Measurements from ENCODE around the gene DUSP5.
"Not testable (repeated sequence)": the region's sequence is repeated elsewhere in the genome, so short reads cannot be mapped to it uniquely, and the experiment has no call there.

Gene DUSP5, protein sequence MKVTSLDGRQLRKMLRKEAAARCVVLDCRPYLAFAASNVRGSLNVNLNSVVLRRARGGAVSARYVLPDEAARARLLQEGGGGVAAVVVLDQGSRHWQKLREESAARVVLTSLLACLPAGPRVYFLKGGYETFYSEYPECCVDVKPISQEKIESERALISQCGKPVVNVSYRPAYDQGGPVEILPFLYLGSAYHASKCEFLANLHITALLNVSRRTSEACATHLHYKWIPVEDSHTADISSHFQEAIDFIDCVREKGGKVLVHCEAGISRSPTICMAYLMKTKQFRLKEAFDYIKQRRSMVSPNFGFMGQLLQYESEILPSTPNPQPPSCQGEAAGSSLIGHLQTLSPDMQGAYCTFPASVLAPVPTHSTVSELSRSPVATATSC

DNA sequence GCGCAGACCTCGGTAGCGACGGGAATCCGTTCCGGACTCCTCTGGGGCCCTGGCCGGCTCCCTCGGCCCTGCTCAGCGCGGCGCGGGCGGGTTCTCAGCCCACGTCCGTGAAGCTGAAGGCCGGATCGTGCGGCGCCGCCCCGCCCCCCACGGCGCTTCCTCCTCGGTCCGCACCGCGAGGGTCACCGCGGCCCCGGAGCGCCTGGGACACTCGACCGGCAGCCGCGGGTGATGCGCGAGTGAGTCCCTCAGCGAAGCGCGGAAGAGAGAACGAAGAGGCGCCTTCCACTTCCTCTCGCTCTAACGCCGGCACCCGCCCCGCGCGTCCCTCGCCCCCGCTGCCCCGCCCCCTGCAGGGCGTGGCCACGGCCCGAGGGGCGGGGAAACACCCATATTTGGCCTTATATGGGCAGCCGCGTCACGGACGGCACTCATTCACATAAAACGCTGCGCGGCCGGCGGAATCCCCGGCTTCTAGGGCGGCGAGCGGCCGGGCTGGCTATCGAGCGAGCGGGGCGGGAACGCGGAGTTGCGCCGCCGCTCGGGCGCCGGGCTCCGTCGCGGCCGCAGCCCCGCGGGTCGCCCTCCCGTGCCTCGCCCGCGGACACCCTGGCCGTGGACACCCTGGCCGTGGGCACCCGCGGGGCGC is at the start of gene DUSP5:
TSS of gene DUSP5 (plus strand) at position 470 of the 649 bp plus-strand sequence. CDS start 215 bp downstream, outside the sequence.
- TF ChIP-seq POLR2A (IDR thresholded peaks at IDR 0.05; ENCODE audit: low read length) (peak; percentile 70), GATA1 (IDR thresholded peaks at IDR 0.05; ENCODE audit: low read depth, low read length) (no peak)

DNA sequence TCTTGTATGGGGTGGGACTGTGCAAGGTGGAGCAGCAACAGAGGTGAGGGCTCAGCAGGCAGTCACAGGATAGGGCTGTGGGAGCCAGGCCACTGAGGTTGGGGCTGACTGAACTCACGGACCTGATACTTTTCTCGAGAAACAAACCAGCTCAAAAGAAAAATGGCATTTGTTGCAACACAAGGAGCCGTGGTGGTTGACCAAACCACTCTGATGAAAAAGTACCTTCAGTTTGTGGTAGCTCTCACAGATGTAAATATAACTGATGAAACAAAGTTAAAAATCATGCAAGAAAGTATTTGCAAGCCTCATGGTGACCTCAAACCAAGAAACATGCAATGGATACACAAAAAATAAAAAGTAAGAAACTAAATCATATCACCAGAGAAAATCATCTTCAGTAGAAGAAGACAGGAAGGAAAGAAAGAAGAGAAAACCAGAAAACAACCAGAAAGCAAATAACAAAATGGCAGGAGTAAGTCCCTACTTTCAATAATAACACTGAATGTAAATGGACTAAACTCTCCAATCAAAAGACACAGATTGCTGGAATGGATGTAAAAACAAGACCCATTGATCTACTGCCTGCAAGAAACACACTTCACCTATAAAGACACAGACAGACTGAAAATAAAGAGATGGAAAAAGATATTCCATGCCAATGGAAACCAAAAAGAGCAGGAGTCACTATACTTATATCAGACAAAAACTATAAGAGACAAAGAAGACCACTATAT is 48.9 kb upstream of the DUSP5 start:
- no peak for DNase-seq
- TF ChIP-seq POLR2A (IDR thresholded peaks at IDR 0.05; ENCODE audit: low read length) = no peak
- no peak for TF ChIP-seq GATA1 (IDR thresholded peaks at IDR 0.05; ENCODE audit: low read depth, low read length)

More for the DNA sequence above, at the start of gene DUSP5:
- DNase-seq = peak; percentile 94 to 97

DNA sequence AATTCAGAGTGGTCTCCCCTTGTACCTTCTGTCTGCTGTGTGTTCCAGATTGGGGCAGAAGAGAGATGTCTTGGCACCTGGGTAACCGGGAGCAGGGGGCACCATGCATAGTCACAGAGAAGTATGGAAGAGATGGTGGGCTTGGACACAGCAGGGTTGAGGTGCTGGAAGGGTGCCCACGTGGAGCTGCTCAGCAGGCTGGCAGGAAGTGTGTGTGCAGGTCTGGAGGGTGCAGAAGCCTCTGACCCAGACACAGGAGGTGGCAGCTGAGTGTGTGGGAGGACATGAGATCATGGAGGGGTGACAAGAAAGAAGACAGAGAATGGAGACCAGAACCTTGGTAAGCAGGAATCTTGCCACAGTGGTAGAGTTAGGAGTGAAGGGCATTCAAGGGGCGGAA is 42.3 kb upstream of the DUSP5 start:
- TF ChIP-seq POLR2A (IDR thresholded peaks at IDR 0.05; ENCODE audit: low read length) (no peak), GATA1 (IDR thresholded peaks at IDR 0.05; ENCODE audit: low read depth, low read length) (no peak)
- DNase-seq = no peak

DNA sequence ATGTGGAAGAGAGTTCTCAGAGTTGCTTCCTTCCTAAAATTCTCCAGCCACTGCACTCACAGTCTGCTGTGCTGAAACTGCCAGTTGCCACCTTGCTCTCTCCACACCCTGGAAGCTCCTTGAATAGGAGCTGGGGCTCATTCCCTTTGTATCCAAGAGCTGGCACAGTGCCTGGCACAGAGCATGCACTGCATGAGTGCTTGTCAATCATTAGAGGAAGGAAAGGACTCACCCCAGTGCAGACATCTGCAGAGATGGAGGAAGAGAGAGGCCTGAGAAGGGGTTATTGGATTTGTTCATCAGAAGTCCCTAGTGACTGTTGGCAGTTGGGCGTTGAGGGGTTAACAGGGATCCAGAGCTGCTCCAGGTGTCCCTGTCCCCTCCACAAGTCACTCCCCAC is 41.7 kb upstream of the DUSP5 start:
- TF ChIP-seq GATA1 (IDR thresholded peaks at IDR 0.05; ENCODE audit: low read depth, low read length) (no peak), POLR2A (IDR thresholded peaks at IDR 0.05; ENCODE audit: low read length) (no peak)
- DNase-seq = no peak

DNA sequence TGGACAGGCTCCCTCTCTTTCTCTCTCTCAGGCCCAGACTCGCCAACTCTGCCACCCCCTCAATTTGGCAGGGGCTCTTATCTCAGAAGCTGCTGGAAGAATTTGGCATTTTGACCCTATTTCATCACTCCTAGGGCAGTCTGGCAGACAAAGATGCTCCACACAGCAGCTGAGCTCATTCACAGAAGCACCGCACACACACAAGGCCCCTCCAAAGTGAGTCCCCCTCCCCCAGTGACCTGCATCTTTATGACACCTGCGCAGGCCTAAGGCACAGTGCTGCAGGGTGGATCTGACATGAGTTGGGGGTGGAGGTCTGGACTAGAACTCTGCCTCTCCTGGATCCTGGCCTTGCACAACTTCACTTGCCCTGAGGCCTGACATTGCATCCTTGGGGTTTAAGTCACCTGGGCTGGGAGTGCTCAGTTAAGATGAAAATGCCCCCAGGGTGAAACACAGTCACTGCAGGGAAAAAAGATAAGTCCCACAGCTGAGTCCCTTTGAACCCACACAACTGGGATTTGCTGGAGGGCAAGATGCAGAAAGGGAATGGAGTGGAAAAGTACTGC is 41.1 kb upstream of the DUSP5 start:
- peak in 1 of 2 experiments; percentile 17 for DNase-seq

DNA sequence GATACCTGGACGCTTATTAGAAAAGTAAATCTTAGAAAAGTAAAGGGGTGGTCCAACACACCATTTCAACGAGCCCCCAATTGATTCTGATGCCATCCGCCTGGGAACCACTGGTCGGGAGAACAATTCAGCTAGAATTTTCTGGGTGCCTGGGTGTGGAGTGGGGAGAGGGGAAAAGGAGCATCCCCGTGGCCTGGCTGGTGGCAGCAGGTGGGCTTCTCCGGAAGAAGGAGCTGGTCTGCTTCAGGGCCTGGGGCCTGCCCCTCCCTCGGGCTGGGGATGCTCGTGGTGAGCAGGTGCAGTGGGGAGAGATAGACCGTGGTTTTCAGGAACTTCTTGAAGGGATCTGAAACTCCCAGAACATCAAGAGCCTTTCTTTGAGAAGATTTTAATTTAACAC is 39.9 kb upstream of the DUSP5 start:
- DNase-seq = no peak
- TF ChIP-seq GATA1 (IDR thresholded peaks at IDR 0.05; ENCODE audit: low read depth, low read length) = no peak
- no peak for TF ChIP-seq POLR2A (IDR thresholded peaks at IDR 0.05; ENCODE audit: low read length)

More for the DNA sequence above, 41.1 kb upstream of the DUSP5 start:
- no peak for TF ChIP-seq POLR2A (IDR thresholded peaks at IDR 0.05; ENCODE audit: low read length)

DNA sequence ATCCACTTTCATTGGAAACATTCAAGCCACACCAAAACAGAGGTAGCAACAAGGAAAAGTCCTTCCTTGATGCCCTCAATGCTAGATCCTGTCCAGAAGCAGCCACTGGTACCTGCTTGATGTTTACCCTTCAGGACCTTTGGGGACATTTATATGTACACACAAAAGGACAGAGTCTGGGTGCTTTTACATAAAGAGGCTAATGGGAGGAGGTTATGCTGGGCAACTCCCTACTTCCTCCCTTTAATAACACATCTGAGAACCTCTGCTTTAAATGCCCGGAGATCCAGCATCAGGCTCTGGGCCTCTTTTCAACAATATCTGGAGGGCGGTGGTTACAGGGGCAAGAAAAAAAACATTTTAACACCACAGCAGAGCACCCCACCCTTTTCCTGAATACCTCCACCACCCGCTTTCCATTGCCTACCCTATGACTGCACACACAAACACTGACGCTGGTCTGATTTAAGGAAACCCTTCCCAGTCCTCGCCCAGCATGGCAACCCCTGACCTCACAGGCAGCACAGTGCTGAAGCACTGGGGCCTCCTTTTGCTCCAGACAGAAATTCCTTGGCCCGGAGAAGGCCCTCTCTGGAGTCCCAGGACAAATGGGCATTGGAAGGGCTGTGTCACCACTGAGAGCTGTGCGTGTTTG is 39.3 kb upstream of the DUSP5 start:
- TF ChIP-seq POLR2A (IDR thresholded peaks at IDR 0.05; ENCODE audit: low read length) (no peak), GATA1 (IDR thresholded peaks at IDR 0.05; ENCODE audit: low read depth, low read length) (no peak)
- no peak for DNase-seq

DNA sequence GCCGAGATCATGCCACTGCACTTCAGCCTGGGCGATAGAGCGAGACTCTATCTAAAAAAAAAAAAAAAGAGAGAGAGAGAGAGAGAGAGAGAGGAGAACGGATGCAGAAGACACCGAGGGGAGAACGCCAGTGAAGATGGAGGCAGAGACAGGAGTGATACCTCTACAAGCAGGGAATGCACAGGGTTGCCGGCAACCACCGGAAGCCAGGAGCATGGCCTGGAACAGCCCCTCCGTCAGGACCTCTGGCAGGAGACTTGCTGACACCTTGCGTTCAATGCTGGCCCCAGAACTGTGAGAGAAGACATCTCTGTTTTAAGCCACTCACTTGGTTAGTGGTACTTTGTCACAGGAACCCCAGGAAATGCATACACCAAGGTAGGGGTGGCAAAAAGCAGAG is 38.1 kb upstream of the DUSP5 start:
- DNase-seq = no peak
- TF ChIP-seq GATA1 (IDR thresholded peaks at IDR 0.05; ENCODE audit: low read depth, low read length) (no peak), POLR2A (IDR thresholded peaks at IDR 0.05; ENCODE audit: low read length) (no peak)

DNA sequence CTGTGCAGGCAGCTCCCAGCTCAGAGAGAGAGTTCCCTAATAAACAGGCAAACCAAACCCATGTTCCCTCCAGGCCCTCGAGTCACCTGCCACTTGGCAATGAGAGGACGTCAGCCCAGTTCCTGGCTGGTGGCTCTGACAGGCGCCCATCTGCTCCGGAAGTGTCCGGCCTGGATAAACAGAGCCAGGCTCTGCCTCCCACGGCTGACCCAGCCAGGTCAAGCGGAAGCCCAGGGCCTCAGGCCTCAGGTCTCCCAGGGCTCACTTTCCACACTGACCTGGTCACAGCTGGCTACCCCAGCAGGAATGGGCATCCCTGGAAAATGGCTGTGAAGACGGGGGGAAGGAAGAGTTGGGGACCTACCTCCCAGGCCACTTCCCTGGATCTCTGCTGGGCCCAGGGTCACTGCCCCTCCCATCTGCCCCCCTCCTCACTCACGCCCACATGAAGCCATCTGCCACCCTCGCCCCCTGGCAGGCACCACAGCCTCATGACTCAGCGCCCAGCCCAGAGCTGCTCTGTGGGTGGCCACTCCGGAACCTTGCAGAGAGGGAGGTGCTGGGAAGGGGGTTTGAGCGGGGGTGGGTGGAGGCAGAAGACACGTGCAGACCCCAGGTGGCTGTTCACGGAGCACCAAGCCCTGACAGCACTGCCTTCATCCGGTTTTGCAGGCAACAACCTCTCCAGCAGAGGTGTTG is 37.4 kb upstream of the DUSP5 start:
- DNase-seq = no peak
- TF ChIP-seq GATA1 (IDR thresholded peaks at IDR 0.05; ENCODE audit: low read depth, low read length) (no peak), POLR2A (IDR thresholded peaks at IDR 0.05; ENCODE audit: low read length) (no peak)

DNA sequence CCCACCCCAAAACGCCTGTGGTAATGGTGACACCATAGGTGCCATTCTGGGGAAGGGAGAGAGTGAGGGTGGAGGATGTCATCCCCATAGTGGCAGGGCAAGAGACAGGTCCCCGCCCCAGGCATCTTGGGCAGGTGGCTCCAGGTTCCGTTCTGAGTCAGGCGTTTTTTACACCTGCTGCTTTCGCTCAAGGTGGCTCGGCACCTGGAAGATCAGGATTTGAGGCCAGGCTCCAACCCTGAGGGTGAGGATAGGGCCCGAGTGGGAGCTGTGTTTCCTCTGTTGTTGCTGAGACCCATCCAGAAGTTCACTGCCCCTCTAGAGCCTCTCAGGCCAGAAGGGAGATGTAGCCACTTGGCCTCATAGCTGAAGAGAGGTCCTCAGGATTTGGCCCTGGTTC is 36.6 kb upstream of the DUSP5 start:
- no peak for TF ChIP-seq POLR2A (IDR thresholded peaks at IDR 0.05; ENCODE audit: low read length)
- TF ChIP-seq GATA1 (IDR thresholded peaks at IDR 0.05; ENCODE audit: low read depth, low read length) = no peak

DNA sequence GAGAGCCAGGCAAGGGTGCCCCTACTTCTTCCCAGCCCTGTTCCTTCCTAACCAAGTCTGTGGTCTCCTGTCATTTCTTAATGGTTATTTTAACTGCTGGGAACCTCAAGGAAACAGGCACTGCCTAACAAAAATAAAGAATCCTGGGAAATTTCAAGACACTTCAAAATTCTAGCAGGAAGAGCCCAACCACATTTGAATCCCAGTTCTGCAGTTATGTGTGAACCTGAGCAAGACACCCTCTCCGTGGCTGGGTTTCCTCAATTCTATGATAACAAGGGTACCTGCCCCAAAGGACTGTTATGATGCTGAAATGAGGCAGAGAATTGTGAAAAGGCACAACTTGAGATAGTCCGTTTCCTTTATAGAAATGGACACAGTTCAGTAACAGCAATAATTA is 36.2 kb upstream of the DUSP5 start:
- DNase-seq = no peak

More for the DNA sequence above, 36.6 kb upstream of the DUSP5 start:
- DNase-seq = no peak

DNA sequence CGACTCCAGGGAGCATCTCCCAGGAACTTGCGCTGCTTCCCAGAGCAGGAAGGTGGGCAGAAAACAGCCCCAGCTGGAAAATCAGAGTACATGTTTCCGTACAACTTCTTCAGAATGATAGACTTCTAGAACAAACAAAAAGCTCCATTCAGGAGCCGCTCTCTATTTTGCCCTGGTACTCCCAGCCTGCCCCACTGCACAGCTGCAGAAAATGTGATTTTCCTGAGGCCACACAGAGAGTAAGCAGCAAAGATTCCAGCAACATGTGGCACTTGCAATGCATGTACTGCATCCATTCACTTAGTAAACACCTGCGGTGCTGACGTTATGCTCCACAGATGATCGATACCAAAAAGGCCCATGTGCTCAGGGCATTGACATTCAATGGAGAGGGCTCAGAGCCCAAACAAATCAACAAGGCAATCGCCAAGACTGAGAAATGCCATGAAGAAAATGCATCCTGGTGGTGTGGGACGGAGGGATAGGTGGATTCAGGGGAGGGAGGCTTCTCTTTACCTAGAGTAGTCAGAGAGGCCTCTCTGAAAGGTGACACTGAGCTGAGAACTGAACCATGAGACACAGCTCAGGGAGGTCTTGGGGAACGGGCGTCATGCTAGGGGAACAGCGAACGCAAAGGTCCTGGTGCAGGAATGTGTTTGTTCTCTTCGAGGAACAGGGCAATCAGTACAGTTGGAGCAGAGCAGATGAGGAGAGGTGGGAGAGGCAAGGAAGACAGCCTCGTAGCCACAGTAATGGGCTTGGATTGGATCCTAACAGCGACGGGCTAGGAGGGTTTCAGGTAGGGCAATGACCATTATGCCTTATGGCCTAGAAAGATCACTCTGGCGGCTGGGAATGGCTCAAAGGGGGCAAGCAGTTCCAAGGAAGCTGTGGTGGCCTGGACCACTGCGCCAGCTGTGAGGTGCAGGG is 35.3 kb upstream of the DUSP5 start:
- no peak for DNase-seq
- TF ChIP-seq GATA1 (IDR thresholded peaks at IDR 0.05; ENCODE audit: low read depth, low read length) = no peak
- TF ChIP-seq POLR2A (IDR thresholded peaks at IDR 0.05; ENCODE audit: low read length) = no peak

More for the DNA sequence above, 36.2 kb upstream of the DUSP5 start:
- TF ChIP-seq POLR2A (IDR thresholded peaks at IDR 0.05; ENCODE audit: low read length) (no peak), GATA1 (IDR thresholded peaks at IDR 0.05; ENCODE audit: low read depth, low read length) (no peak)

DNA sequence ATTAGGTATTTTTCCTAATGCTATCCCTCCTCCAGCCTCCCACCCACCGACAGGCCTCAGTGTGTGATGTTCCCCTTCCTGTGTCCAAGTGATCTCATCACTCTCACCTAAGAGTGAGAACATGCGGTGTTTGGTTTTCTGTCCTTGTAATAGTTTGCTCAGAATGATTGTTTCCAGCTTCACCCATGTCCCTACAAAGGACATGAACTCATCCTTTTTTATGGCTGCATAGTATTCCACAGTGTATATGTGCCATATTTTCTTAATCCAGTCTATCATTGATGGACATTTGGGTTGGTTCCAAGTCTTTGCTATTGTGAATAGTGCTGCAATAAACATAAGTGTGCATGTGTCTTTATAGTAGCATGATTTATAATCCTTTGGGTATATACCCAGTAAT is 29.4 kb upstream of the DUSP5 start:
- DNase-seq = not testable (repeated sequence)

DNA sequence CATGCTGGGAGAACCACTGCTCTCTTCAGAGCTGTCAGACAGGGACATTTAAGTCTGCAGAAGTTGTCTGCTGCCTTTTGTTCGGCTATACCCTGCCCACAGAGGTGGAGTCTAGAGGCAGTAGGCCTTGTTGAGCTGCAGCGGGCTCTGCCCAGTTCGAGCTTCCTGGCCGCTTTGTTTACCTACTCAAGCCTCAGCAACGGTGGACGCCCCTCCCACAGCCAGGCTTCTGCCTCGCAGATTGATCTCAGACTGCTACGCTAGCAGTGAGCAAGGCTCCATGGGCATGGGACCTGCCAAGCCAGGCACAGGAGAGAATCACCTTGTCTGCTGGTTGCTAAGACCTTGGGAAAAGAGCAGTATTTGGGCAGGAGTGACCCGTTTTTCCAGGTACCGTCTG is 27.2 kb upstream of the DUSP5 start:
- not testable (repeated sequence) for DNase-seq
